Duodenal mucosa (tissue), 2 donors: ENCODE data around the gene ADAP1.

Source experiments
- H3K27ac ChIP-seq: one replicate; pipeline ENCODE4 v1.7.0; 2013; ENCODE audit warnings: low read depth, low read length
- H3K27me3 ChIP-seq, 2 donors: one replicate each; pipeline ENCODE4 v1.7.0; 2013; ENCODE audit warnings: low read length in 2 of 2, control low read depth in 1 of 2; ENCODE audit not compliant: insufficient read depth in 2 of 2, control insufficient read depth in 1 of 2
- H3K36me3 ChIP-seq, 2 donors: one replicate each; pipeline ENCODE4 v1.7.0; 2013; ENCODE audit warnings: low read length in 2 of 2, control low read depth in 1 of 2; ENCODE audit not compliant: insufficient read depth in 2 of 2, control insufficient read depth in 1 of 2
- H3K4me1 ChIP-seq, 2 donors: one replicate each; pipeline ENCODE4 v1.7.0; 2013; ENCODE audit warnings: low read length in 2 of 2, control low read depth in 1 of 2; ENCODE audit not compliant: insufficient read depth in 2 of 2, control insufficient read depth in 1 of 2
- H3K4me3 ChIP-seq, 2 donors: one replicate each; pipeline ENCODE4 v1.7.0; 2013; ENCODE audit warnings: low read length in 2 of 2, low read depth in 1 of 2
- H3K9ac ChIP-seq, 2 donors: one replicate each; pipeline ENCODE4 v1.7.0; 2013; ENCODE audit warnings: low read length in 2 of 2, low read depth in 1 of 2
- H3K9me3 ChIP-seq, 2 donors: one replicate each; pipeline ENCODE4 v1.7.0; 2013; ENCODE audit warnings: low read length in 2 of 2, control low read depth in 1 of 2; ENCODE audit not compliant: control insufficient read depth in 1 of 2

Gene ADAP1

GRCh38 chr7:979886-980571 is 25.5 kb upstream of the ADAP1 start:
- Histone ChIP-seq H3K4me1 (peaks cover 30 to 37% of the 10 kb centered on the region in 2 donors), H3K9ac (no peak overlapping the region), H3K36me3 (no peaks in the 10 kb centered on the region), H3K27ac (no peak overlapping the region), H3K27me3 (no peaks in the 10 kb centered on the region), H3K9me3 (no peaks in the 10 kb centered on the region), H3K4me3 (no peak overlapping the region)

DNA sequence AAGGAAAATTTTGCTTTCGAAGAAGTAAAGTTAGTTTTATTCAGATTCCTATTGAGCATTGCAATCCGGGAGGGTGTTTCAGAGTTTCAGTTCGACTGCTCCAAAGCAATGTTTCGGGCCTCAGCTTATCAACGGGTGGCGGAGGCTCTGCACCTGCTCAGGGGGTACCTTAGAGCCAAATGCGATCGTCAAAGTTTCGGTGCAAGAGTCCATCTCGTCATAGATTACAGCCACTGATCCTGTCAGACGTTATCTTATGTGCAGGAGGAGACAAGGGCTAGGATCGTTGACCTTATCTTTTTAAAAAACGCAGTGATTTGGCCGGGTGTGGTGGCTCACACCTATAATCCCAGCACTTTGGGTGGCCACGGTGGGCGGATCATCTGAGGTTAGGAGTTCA is 24.7 kb upstream of the ADAP1 start:
- Histone ChIP-seq H3K4me1 (peaks cover 30 to 40% of the 10 kb centered on the region in 2 donors), H3K9ac (no peak overlapping the region), H3K36me3 (no peaks in the 10 kb centered on the region), H3K27me3 (no peaks in the 10 kb centered on the region), H3K27ac (peak overlapping the region; percentile 61), H3K9me3 (no peaks in the 10 kb centered on the region), H3K4me3 (no peak overlapping the region)

DNA sequence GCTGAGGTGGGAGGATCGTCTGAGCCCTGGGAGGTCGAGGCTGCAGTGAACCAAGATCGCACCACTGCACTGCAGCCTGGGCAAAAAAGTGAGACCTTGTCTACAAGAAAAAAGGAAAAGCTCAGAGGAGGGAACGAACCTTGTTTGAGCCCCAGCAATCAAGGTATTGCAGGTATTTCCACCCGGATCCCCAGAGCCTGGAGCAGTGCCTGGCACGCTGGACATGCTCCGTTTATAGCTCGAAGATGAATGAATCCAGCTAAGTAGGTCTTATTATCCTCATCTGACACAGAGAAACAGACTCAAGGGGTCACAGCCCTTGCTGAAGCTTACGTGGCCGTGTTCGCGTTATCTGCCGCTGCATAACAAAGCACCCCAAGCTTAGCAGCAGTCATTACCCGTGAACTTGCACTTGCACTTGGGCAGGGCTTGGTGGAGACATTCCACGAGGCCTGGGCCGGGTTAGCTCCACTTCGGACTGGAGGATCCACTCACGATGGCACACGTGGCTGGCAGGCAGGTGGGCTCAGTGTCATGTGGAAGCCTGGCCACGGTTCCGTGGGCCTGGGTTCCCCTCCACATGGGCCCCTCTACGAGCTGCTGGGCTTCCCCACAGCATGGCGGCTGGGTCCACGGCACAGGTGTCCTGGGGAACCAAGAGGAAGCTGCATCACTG is 24.1 kb upstream of the ADAP1 start:
- Histone ChIP-seq H3K36me3 (no peaks in the 10 kb centered on the region), H3K9me3 (no peaks in the 10 kb centered on the region), H3K4me3 (no peak overlapping the region), H3K9ac (peak overlapping the region; percentile 42 to 47), H3K27ac (peak overlapping the region; percentile 61), H3K4me1 (peaks cover 30 to 46% of the 10 kb centered on the region in 2 donors), H3K27me3 (no peaks in the 10 kb centered on the region)

- Histone ChIP-seq H3K27me3 (no peaks in the 10 kb centered on the region), H3K27ac (peak overlapping the region; percentile 61)
Observed at GRCh38 chr7:978049-978346, 23.5 kb upstream of the ADAP1 start.

DNA sequence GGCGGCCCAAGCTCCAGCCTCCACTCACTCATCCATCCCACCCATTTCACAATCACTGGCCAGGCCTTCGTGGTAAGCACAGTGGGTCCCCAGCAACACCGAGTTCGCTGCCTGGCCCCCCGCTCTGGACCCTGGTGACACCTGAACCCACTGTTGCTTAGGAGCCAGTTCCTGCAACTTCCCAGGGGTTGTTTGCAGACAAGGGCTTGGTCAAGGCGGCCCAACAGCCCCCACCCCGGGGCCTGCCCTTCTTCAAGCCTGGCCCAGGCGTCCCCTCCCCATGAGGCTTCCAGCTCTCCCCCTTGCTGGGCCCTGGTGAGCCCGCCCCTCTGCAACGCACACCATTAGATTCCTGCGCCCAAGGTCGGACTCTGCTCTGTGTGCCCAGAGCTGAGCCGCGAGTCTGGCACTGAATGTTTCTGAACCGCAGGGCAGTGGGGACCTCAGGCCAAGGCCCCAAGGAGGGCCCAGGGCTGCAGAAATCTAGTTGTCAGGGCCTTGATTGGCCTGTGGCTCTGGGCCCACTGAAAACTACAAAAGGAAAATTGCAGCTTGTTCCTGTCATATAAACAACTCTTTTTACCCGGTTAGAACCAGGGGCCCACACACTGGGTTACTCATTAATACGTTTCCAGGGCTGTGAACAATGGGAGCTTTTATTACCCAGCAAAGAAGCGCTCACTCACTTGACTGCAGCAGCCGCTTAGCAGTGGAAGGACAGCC is 23.0 kb upstream of the ADAP1 start:
- Histone ChIP-seq H3K36me3 (peaks cover 8 to 9% of the 10 kb centered on the region in 2 donors), H3K27ac (peak overlapping the region; percentile 90), H3K9me3 (no peaks in the 10 kb centered on the region), H3K27me3 (no peaks in the 10 kb centered on the region), H3K4me1 (peaks cover 35 to 55% of the 10 kb centered on the region in 2 donors), H3K9ac (peak overlapping the region; percentile 47 to 52), H3K4me3 (no peak overlapping the region)

More at GRCh38 chr7:978049-978346, 23.5 kb upstream of the ADAP1 start:
- no peak overlapping the region for H3K4me3 ChIP-seq
- H3K36me3 ChIP-seq = peaks cover 3 to 4% of the 10 kb centered on the region in 2 donors
- H3K9me3 ChIP-seq = no peaks in the 10 kb centered on the region
- peaks cover 35 to 51% of the 10 kb centered on the region in 2 donors for H3K4me1 ChIP-seq
- peak overlapping the region; percentile 42 to 47 for H3K9ac ChIP-seq

- no peaks in the 10 kb centered on the region for H3K27me3 ChIP-seq
- peaks cover 14 to 15% of the 10 kb centered on the region in 2 donors for H3K36me3 ChIP-seq
- peaks cover 39 to 55% of the 10 kb centered on the region in 2 donors for H3K4me1 ChIP-seq
- H3K9me3 ChIP-seq = no peaks in the 10 kb centered on the region
- H3K4me3 ChIP-seq = no peak overlapping the region
- peak overlapping the region; percentile 90 for H3K27ac ChIP-seq
- peak overlapping the region; percentile 38 to 52 for H3K9ac ChIP-seq
Observed at GRCh38 chr7:976901-977325, 22.4 kb upstream of the ADAP1 start.

DNA sequence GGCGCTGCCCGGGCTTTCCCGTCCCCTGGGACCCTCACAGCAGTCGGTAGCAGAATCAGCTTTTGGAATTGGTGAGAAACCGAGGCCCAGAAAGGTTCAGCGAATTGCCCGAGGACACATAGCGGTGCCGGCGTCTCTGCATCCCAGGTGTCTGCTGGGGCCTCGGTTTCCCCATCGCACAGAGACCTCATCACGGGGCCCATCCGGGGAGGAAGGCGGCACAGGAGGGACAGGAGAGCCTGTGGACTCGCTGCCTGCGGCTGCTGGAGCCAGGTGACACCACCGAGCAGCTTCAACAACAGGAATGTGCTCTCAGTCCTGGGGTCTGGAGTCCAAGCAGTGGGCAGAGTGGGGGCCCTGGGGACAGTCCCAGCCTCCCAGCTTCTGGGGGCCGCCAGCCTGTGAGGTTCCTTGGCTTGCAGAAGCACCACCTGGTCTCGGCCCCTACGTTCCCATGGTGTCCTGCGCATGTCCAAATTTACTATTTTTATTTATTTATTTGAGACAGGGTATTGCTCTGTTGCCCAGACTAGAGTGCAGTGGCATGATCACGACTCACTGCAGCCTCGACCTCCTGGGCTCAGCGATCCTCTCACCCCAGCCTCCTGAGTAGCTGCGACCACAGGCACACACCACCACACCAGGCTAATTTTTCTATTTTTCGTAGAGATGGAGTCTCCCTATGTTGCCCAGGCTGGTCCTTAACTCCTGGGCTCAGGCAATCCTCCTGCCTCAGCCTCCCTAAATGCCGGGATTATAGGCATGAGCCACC is 21.4 kb upstream of the ADAP1 start:
- H3K4me1 ChIP-seq = peaks cover 40 to 57% of the 10 kb centered on the region in 2 donors
- peak overlapping the region; percentile 70 to 92 for H3K9ac ChIP-seq
- no peaks in the 10 kb centered on the region for H3K9me3 ChIP-seq
- H3K4me3 ChIP-seq = peak overlapping the region; percentile 70 to 83
- no peaks in the 10 kb centered on the region for H3K27me3 ChIP-seq
- H3K36me3 ChIP-seq = peaks cover 16 to 24% of the 10 kb centered on the region in 2 donors
- H3K27ac ChIP-seq = peak overlapping the region; percentile 17

- Histone ChIP-seq H3K27ac (peak within 1 kb of the TSS; percentile 93), H3K4me1 (peaks cover 40 to 57% of the 10 kb centered on the region in 2 donors)
Observed at GRCh38 chr7:974820-975681, 20.6 kb upstream of the ADAP1 start, which contains the start of gene COX19. Gene COX19, minus strand, starts transcription at chr7:975549. Its CDS starts 40 bp downstream, at chr7:975509.

DNA sequence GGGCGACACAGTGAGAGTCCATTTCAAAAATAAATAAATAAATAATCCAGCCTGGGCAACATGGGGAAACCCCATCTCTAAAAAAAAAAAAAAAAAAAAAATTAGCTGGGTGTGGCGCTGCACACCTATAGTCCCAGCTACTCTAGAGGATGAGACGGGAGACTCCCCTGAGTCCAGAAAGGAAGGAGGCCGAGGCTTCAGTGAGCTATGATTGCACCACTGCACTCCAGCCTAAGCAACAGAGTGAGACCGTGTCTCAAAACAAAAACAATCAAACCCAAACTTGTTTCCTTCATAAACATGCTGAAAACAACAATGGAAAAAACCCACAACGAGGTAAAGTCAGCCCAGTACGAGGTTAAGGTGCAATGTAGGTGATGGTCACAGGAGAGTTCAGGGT is 19.7 kb upstream of the ADAP1 start:
- peaks cover 17 to 37% of the 10 kb centered on the region in 2 donors for H3K36me3 ChIP-seq

More at GRCh38 chr7:974820-975681, 20.6 kb upstream of the ADAP1 start, which contains the start of gene COX19:
- peaks cover 16 to 28% of the 10 kb centered on the region in 2 donors for H3K36me3 ChIP-seq
- no peaks in the 10 kb centered on the region for H3K27me3 ChIP-seq
- no peaks in the 10 kb centered on the region for H3K9me3 ChIP-seq
- H3K9ac ChIP-seq = peak within 1 kb of the TSS; percentile 90 to 92
- H3K4me3 ChIP-seq = peak within 1 kb of the TSS; percentile 83 to 88

More for the DNA sequence above, 19.7 kb upstream of the ADAP1 start:
- no peaks in the 10 kb centered on the region for H3K27me3 ChIP-seq
- H3K9ac ChIP-seq = peak overlapping the region; percentile 90 to 92
- H3K4me1 ChIP-seq = peaks cover 31 to 51% of the 10 kb centered on the region in 2 donors
- no peak overlapping the region for H3K27ac ChIP-seq
- no peaks in the 10 kb centered on the region for H3K9me3 ChIP-seq
- peak overlapping the region; percentile 83 to 88 for H3K4me3 ChIP-seq
